ACC112 (cell line): ENCODE measurements around the gene IGSF10.

Source experiments
- H2AFZ ChIP-seq: fragments of 200-600 bp; sonication (generic); one replicate; pipeline ENCODE4 v1.6.0; 2017; ENCODE audit warnings: antibody characterized with exemption, low read length; ENCODE audit not compliant: unreplicated experiment
- H3K27ac ChIP-seq: fragments of 200-600 bp; sonication (generic); 2 replicates; pipeline ENCODE4 v1.5.1; 2014; ENCODE audit warnings: low read depth, mild to moderate bottlenecking, antibody characterized with exemption, low read length, moderate library complexity
- H3K27me3 ChIP-seq: fragments of 200-600 bp; sonication (generic); 2 replicates; pipeline ENCODE4 v1.6.1; 2014; ENCODE audit warnings: mild to moderate bottlenecking, antibody characterized with exemption, low read length, moderate library complexity, mixed read lengths; ENCODE audit not compliant: insufficient read depth
- H3K36me3 ChIP-seq: fragments of 200-600 bp; sonication (generic); 2 replicates; pipeline ENCODE4 v1.6.1; 2016; ENCODE audit warnings: mild to moderate bottlenecking, antibody characterized with exemption, low read length, moderate library complexity, mixed read lengths; ENCODE audit not compliant: insufficient read depth
- H3K4me1 ChIP-seq: fragments of 200-600 bp; sonication (generic); one replicate; pipeline ENCODE4 v1.6.1; 2016; ENCODE audit warnings: low read length, mixed read lengths; ENCODE audit not compliant: insufficient read depth, unreplicated experiment, control insufficient read depth
- H3K4me3 ChIP-seq: fragments of 200-600 bp; sonication (generic); 2 replicates; pipeline ENCODE4 v1.5.1; 2014; ENCODE audit warnings: mild to moderate bottlenecking, low read depth, low read length
- H3K79me2 ChIP-seq: fragments of 200-600 bp; sonication (generic); one replicate; pipeline ENCODE4 v1.6.0; 2016; ENCODE audit warnings: low read length; ENCODE audit not compliant: control insufficient read depth, unreplicated experiment, insufficient read depth

The IGSF10 gene

GRCh38 chr3:151483961-151484520 is 23.2 kb upstream of the IGSF10 start:
- Histone ChIP-seq H3K36me3 (no peaks in the 10 kb centered on the region), H2AFZ (no peak overlapping the region), H3K4me1 (no peaks in the 10 kb centered on the region), H3K27ac (no peak overlapping the region), H3K79me2 (no peaks in the 10 kb centered on the region), H3K27me3 (no peaks in the 10 kb centered on the region), H3K4me3 (no peak overlapping the region)

DNA sequence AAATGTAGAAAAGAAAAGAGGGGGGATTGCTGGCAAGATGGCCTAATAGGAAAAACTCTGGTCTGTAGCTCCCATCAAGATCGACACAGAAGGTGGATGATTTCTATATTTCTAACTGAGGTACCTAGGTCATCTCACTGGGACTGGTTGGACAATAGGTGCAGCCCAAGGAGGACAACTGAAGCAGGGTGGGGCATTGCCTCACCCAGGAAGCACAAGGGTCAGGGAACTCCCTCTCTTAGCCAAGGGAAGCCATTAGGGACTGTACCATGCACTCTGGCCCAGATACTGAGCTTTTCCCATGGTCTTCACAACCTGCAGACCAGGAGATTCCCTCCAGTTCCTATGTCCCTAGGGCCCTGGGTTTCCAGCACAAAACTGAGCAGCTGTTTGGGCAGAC is 22.6 kb upstream of the IGSF10 start:
- H3K79me2 ChIP-seq = no peaks in the 10 kb centered on the region
- no peaks in the 10 kb centered on the region for H3K4me1 ChIP-seq
- H3K36me3 ChIP-seq = no peaks in the 10 kb centered on the region
- H2AFZ ChIP-seq = no peak overlapping the region
- H3K27me3 ChIP-seq = no peaks in the 10 kb centered on the region
- H3K4me3 ChIP-seq = no peak overlapping the region
- no peak overlapping the region for H3K27ac ChIP-seq

DNA sequence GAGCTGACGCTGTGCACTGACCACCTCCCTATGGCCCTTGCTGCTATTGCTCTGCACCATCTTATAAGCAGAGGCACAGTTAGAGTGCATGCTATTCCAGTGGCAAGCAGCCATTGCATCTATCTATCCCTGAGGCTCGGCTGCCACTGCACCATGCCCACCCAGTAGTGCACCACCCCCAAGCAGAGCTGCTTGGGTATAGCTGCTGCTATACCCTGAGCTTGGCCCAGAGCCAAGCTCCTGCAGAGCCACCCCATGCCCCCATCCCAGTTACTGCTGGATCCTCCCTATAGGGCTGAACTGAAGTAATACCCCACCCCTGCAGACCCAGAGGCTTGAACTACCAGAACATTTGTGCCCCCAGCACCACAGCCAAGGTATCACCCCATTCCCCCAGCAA is 19.6 kb upstream of the IGSF10 start:
- H3K79me2 ChIP-seq = no peaks in the 10 kb centered on the region
- no peaks in the 10 kb centered on the region for H3K4me1 ChIP-seq
- no peak overlapping the region for H3K27ac ChIP-seq
- no peaks in the 10 kb centered on the region for H3K27me3 ChIP-seq
- no peaks in the 10 kb centered on the region for H3K36me3 ChIP-seq
- no peak overlapping the region for H2AFZ ChIP-seq
- H3K4me3 ChIP-seq = no peak overlapping the region

DNA sequence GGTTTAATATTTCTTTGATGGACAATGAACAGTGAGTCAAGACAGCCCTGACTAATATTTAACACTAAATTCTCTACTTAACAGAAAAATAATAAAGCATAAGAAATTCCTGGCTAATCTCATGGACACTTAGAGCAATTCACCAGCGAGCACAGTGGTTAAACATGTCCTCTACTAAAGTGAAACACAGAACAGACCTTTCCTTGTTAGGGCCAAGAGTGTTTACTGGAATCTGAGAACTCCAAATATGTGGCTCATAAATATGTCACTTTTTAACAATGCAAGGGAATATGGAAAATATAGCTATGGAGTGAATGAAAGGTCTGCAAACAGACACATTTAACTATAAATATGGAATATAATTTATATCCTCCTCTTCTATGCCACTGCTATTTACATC is 18.6 kb upstream of the IGSF10 start:
- H3K79me2 ChIP-seq = no peaks in the 10 kb centered on the region
- no peak overlapping the region for H3K4me3 ChIP-seq
- H3K27me3 ChIP-seq = no peaks in the 10 kb centered on the region
- H3K4me1 ChIP-seq = no peaks in the 10 kb centered on the region
- no peak overlapping the region for H3K27ac ChIP-seq
- no peak overlapping the region for H2AFZ ChIP-seq
- H3K36me3 ChIP-seq = no peaks in the 10 kb centered on the region

DNA sequence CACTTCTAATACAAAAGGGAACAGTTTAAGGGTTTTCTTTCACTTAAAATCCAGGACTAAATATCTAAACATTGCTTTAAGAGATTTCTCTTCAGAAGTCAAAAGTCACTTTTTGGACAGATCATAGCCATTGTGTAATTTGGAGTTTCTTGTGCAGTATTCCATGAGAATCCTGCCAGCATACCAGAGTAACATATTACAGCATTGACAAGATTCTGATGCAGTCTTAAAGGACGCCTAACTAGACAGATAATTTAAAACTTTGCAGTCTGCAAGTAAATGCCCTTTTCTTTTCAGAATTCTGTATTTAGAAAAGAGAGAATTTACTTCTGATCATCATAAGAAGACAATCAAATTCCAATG is 17.5 kb upstream of the IGSF10 start:
- Histone ChIP-seq H3K4me3 (no peak overlapping the region), H3K4me1 (no peaks in the 10 kb centered on the region), H3K27ac (no peak overlapping the region), H3K36me3 (no peaks in the 10 kb centered on the region), H2AFZ (no peak overlapping the region), H3K27me3 (no peaks in the 10 kb centered on the region), H3K79me2 (no peaks in the 10 kb centered on the region)

- Histone ChIP-seq H3K4me3 (no peak overlapping the region), H2AFZ (no peak overlapping the region), H3K27ac (no peak overlapping the region), H3K79me2 (no peaks in the 10 kb centered on the region), H3K27me3 (no peaks in the 10 kb centered on the region), H3K36me3 (no peaks in the 10 kb centered on the region), H3K4me1 (no peaks in the 10 kb centered on the region)
Observed at GRCh38 chr3:151477591-151478334, 16.9 kb upstream of the IGSF10 start.

GRCh38 chr3:151476344-151477018 is 15.6 kb upstream of the IGSF10 start:
- H3K27ac ChIP-seq = no peak overlapping the region
- H2AFZ ChIP-seq = no peak overlapping the region
- H3K4me3 ChIP-seq = no peak overlapping the region

DNA sequence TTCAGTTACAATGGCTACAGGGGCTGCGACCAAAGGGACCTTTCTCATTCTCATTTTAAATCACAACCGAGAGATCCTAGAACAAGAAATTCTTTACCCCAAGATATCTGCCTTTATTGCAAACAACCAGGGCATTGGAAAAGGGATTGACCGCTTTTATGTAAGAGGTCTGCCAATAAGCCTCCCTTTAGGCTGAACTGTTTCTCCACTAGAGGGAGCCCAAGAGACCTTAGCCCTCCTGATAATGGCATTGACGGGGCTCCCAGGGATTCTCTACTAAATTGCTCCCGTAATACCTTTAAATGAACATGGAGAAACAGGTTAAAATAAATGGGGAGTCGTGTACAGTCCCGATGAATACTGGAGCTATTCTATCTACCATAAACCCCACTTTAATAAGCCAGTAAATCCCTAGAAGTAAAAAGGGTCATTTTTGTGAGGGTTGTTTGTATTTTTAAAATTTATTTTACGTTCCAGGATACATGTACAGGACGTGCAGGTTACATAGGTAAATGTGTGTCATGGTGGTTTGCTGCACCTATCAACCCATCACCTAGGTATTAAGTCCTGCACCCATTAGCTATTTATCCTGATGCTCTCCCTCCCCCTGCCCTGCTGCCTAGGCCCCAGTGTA is 7.5 kb upstream of the IGSF10 start:
- H3K79me2 ChIP-seq = no peaks in the 10 kb centered on the region
- H2AFZ ChIP-seq = no peak overlapping the region
- H3K27ac ChIP-seq = no peak overlapping the region
- no peaks in the 10 kb centered on the region for H3K36me3 ChIP-seq
- H3K4me1 ChIP-seq = no peaks in the 10 kb centered on the region
- no peak overlapping the region for H3K4me3 ChIP-seq
- H3K27me3 ChIP-seq = no peaks in the 10 kb centered on the region

More at GRCh38 chr3:151476344-151477018, 15.6 kb upstream of the IGSF10 start:
- no peaks in the 10 kb centered on the region for H3K79me2 ChIP-seq
- H3K36me3 ChIP-seq = no peaks in the 10 kb centered on the region
- H3K4me1 ChIP-seq = no peaks in the 10 kb centered on the region
- no peaks in the 10 kb centered on the region for H3K27me3 ChIP-seq

- Histone ChIP-seq H3K4me3 (no peak overlapping the region), H3K36me3 (no peaks in the 10 kb centered on the region), H3K79me2 (no peaks in the 10 kb centered on the region), H2AFZ (no peak overlapping the region), H3K4me1 (no peaks in the 10 kb centered on the region), H3K27me3 (peaks cover 11% of the 10 kb centered on the region), H3K27ac (no peak overlapping the region)
Observed at GRCh38 chr3:151467069-151467468, 6.2 kb upstream of the IGSF10 start.

DNA sequence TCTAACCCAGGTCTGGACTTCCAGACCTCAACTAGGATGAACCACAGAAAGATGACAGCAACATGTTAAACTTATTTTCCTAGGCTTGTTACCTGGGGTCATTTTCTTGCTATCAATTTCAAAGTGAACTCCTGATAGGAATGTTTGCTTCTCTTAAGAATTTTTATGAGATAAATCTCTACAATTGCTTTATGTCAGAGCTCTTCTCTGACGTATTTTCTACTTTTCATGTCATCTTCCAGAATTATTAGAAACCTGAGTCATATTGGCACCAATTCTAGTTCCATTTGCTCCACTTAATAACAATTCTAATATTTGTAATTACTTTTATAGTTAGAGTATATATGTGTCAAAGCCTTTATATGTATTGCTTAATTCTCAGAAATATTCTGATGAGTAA is 2.1 kb upstream of the IGSF10 start:
- no peaks in the 10 kb centered on the region for H3K79me2 ChIP-seq
- no peak overlapping the region for H2AFZ ChIP-seq
- H3K27ac ChIP-seq = no peak overlapping the region
- no peak overlapping the region for H3K4me3 ChIP-seq
- H3K36me3 ChIP-seq = no peaks in the 10 kb centered on the region
- no peaks in the 10 kb centered on the region for H3K4me1 ChIP-seq
- H3K27me3 ChIP-seq = peaks cover 21% of the 10 kb centered on the region
